ENCODE measurements around the gene SPEG.
A peak's percentile ranks its signal among the peaks of the same experiment; 100 is the strongest.

SPEG gene

DNA sequence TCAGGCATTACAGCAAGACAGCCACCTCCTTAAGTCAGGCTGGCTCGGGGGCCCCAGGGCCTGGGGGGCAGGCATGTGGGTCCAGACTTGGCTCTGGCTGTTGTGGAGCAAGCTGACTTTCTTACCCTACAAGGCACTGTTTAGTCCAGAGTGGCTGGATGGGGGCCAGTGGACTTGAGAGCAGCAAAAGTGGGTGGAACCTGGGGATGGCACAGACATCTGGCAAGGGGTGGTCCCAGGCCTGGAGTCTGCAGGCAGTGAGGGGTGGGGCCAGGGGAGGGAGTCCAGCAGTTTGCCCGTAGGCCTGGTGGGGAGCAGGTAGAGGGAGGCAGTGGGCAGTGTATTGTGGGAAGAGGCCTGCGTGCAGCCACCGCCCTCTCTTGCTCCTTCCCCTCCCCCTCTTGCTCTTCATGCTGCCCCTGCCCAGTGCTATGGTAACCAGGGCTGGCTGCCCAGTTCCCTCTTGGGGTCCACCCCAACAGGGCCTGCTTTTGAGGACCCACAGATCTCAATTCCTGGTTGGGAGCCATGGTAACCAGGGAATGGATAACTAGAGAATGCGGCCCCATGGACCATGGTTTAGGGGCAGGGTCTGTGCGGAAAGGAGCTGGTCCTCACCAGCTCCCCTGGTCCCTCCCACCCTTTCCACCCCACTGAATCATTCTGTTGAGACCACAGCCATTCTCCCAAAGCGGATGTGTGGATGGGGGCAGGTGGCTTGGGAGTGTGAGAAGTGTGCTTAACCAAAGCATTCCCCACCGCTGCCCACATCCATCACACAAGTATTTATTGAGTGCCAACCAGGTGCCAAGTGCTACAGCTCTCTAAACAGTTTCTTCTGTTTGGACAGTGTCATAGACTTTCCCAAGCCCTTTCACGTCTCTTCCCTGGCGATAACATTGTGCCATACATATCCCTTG lies 19.3 kb downstream of the SPEG start:
- DNase-seq (ENCODE audit: low read depth) = peak; percentile 39
- H3K4me3 ChIP-seq (ENCODE audit: low read length) = no peak overlapping the region
- TF ChIP-seq, protein P1, sequence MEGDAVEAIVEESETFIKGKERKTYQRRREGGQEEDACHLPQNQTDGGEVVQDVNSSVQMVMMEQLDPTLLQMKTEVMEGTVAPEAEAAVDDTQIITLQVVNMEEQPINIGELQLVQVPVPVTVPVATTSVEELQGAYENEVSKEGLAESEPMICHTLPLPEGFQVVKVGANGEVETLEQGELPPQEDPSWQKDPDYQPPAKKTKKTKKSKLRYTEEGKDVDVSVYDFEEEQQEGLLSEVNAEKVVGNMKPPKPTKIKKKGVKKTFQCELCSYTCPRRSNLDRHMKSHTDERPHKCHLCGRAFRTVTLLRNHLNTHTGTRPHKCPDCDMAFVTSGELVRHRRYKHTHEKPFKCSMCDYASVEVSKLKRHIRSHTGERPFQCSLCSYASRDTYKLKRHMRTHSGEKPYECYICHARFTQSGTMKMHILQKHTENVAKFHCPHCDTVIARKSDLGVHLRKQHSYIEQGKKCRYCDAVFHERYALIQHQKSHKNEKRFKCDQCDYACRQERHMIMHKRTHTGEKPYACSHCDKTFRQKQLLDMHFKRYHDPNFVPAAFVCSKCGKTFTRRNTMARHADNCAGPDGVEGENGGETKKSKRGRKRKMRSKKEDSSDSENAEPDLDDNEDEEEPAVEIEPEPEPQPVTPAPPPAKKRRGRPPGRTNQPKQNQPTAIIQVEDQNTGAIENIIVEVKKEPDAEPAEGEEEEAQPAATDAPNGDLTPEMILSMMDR (IDR thresholded peaks at IDR 0.05; ENCODE audit: insufficient read depth, low read depth, low read length, missing control alignments) = no peak

DNA sequence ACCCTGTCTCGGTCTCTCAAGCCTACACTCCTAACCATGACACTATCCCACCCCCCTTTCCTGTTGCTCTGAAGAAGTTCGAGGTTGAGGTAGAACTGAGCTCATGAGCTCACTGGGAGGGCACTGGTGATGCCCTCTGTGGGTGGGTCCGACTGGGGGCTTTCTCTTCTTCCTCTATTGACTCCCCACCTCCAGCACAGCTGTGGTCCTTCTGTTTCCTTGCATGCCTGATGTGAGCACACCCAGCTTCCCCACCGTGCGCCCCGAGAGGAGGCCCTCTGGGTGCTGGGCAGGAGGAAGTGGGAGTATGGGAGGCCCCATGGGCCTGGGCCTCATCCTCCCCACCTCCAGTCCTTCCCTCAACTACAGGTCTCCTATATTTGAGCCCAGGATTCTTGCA lies 20.9 kb downstream of the SPEG start:
- H3K4me3 ChIP-seq (ENCODE audit: low read length) = no peak overlapping the region
- TF ChIP-seq, protein P1 (IDR thresholded peaks at IDR 0.05; ENCODE audit: insufficient read depth, low read depth, low read length, missing control alignments) = no peak

DNA sequence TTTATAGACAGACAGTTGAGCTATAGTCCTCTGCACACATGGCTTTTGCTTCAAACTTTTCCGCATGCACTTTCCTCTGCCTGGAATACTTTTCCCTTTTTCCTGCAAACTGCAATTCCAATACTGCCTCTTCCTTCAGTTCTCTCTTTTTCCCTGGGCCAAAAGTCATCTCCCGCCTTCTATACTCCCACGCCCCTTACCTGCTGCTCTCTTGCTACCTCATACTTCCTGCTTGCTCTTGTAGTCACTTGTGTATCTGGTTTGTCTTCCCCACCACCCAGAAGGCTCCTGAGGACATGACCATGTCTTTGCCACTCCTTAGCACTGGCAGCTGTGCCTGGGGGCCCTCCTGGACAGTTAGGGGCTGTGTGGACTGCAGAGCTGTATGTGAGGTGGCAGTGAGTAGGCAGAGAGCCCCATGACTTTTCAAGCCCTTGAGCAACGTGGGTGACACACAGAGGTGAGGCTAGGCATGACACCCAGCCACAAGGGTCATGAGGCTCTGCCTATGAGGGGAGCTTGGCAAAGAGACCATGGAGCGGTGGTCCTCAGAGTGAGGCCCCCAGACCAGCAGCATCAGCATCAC lies 23.2 kb downstream of the SPEG start:
- no peak overlapping the region for H3K4me3 ChIP-seq (ENCODE audit: low read length)
- TF ChIP-seq, protein P1 (IDR thresholded peaks at IDR 0.05; ENCODE audit: insufficient read depth, low read depth, low read length, missing control alignments) = no peak
- DNase-seq (ENCODE audit: low read depth) = peak; percentile 72

More for the DNA sequence above, 20.9 kb downstream of the SPEG start:
- no peak for DNase-seq (ENCODE audit: low read depth)

DNA sequence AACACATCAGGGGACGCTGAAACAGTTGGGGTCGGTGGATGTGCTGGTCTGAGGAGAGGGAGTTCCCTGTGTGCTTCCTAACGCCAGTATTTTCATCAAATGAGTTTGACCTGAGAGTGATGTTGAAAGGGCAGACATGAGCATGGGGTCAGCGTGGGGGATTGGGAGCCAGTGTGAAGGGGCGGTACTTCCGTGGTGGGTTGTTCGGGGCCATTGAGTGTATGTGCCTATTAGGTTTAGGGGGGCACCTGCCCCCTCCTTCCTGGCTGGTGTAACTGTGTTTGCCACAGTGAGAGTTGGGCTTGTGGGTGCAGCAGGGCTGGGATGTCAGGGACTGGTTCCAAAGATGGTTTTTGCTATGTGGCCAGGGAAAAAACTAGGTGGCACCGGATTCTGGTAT lies 24.4 kb downstream of the SPEG start:
- H3K4me3 ChIP-seq (ENCODE audit: low read length) = no peak overlapping the region
- DNase-seq (ENCODE audit: low read depth) = no peak
- TF ChIP-seq, protein P1 (IDR thresholded peaks at IDR 0.05; ENCODE audit: insufficient read depth, low read depth, low read length, missing control alignments) = no peak

DNA sequence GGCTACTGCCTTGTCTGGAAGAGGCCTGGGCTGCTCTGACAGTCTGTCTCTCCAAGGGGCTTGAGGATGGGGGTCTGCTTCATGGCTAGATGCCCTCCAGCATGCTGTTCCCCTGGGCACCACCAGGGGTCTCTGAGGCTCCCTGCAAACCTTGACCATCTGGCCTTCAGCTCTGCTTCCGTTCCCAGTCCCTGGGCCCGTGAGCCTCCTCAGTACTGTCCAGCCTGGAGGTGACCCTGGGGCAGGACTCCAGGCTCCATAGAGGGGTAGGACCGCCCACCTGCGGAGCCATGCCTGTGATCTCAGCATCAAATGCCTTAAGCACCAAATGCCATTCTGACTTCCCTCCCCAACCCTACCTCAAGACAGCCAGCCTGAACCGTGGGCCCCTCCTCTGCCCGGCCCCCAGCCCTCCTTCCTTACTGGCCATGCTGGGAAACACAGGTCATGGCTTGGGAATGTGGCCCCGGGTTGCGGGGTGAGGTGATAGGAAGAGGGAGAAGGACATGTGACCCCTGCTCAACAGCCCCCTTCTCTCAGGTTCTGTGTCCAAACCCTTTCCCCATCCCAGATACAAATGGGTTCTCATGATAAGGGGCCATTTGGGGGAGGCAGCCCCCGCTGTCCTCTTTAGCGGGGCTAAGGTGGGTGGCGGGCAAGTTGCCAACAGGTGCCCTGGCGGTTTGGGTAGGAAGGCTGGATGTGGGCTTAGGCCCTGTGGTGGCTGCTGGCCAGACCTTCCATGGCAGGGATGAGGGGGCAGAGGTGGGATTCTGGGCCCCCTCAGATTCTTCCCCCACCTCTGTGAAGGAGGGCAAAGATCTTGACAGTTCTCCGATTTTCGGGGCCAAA lies 25.0 kb downstream of the SPEG start:
- no peak overlapping the region for H3K4me3 ChIP-seq (ENCODE audit: low read length)
- DNase-seq (ENCODE audit: low read depth) = peak; percentile 42
- TF ChIP-seq, protein P1 (IDR thresholded peaks at IDR 0.05; ENCODE audit: insufficient read depth, low read depth, low read length, missing control alignments) = peak; percentile 89

DNA sequence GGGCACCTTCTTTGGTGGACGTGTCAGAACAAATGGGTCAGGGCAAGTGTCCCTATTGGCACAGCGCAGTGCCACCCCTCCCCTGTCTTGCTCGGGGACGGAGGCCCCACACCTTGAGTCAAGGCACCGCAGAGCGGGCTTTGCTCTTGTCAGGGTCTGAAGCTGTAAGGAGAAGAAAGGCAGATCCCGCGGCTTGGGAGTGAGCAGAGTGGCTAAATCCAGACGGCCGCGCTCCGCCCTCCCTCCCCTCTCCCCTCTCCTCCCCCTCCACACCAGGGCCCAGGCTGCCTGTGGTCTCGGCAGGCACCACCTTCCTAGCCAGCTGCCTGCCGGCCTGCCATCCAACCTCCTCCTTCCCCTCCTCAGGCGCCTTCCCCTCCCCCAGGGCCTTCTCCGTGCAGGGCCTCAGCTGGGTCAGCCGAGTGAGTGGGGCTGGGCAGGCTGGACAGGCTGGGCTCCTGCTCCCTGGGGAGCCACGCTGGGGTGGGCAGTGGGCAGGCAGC lies 25.8 kb downstream of the SPEG start:
- H3K4me3 ChIP-seq (ENCODE audit: low read length) = no peak overlapping the region
- no peak for DNase-seq (ENCODE audit: low read depth)
- TF ChIP-seq, protein P1 (IDR thresholded peaks at IDR 0.05; ENCODE audit: insufficient read depth, low read depth, low read length, missing control alignments) = no peak
